HepG2 (cell line): ENCODE data around the gene IQCK. TPM values are rescaled to one million over a fixed set of nuclear protein-coding genes. Genes with fewer than 3 reads are reported as not detected.

ENCODE experiments used
- AGO2 ChIP-seq: fragments of 200-400 bp; formaldehyde crosslinking; optimal IDR thresholded peaks from 2 replicates; pipeline ENCODE3; 2017; ENCODE audit warnings: mild to moderate bottlenecking, low read depth, low read length, moderate library complexity
- BORCS8-MEF2B ChIP-seq: sonication (generic); formaldehyde crosslinking; IDR thresholded peaks from 2 replicates; pipeline ENCODE4 v1.8.0; 2022; ENCODE audit warnings: mild to moderate bottlenecking, missing genetic modification reagents
- ELF4 ChIP-seq: sonication (generic); formaldehyde crosslinking; IDR thresholded peaks from 2 replicates; pipeline ENCODE4 v1.5.0; 2020; ENCODE audit warnings: missing genetic modification reagents, mild to moderate bottlenecking, moderate library complexity, borderline replicate concordance
- HIVEP1 ChIP-seq: sonication (generic); formaldehyde crosslinking; IDR thresholded peaks from 2 replicates; pipeline ENCODE4 v1.4.0; 2020; ENCODE audit warnings: mild to moderate bottlenecking, missing genetic modification reagents
- HOXA3 ChIP-seq: sonication (generic); formaldehyde crosslinking; IDR thresholded peaks from 2 replicates; pipeline ENCODE4 v1.5.0; 2020; ENCODE audit warnings: missing genetic modification reagents
- MTA1 ChIP-seq: sonication (generic); formaldehyde crosslinking; IDR thresholded peaks from 2 replicates; pipeline ENCODE4 v1.4.0; 2020; ENCODE audit warnings: missing genetic modification reagents, mild to moderate bottlenecking, borderline replicate concordance
- NONO ChIP-seq, 2 experiments: fragments of 450-650 bp in 1 of 2; sonication (generic) in 1 of 2; formaldehyde crosslinking in 1 of 2; IDR thresholded peaks in 1 of 2; conservative IDR thresholded peaks in 1 of 2; 2 replicates each; pipeline versions ENCODE4 v1.6.1 to v1.8.0; 2017 to 2022; ENCODE audit warnings: mild to moderate bottlenecking in 1 of 2, missing genetic modification reagents in 1 of 2, moderate library complexity in 1 of 2
- NR2C2 ChIP-seq: sonication (generic); formaldehyde crosslinking; IDR thresholded peaks from 2 replicates; pipeline ENCODE4 v1.4.0; 2020; ENCODE audit warnings: missing genetic modification reagents, mild to moderate bottlenecking, moderate library complexity, borderline replicate concordance
- PAXIP1 ChIP-seq: sonication (generic); formaldehyde crosslinking; conservative IDR thresholded peaks from 2 replicates; pipeline ENCODE4 v1.4.0; 2020; ENCODE audit warnings: mild to moderate bottlenecking, missing genetic modification reagents, moderate library complexity
- SALL1 ChIP-seq: sonication (generic); formaldehyde crosslinking; IDR thresholded peaks from 2 replicates; pipeline ENCODE4 v1.8.0; 2022; ENCODE audit warnings: mild to moderate bottlenecking, missing genetic modification reagents
- SIN3B ChIP-seq: fragments of 150-350 bp; IDR thresholded peaks from 2 replicates; pipeline ENCODE4 v1.6.1; 2014; ENCODE audit warnings: low read length
- TBL1XR1 ChIP-seq: fragments of 150-350 bp; IDR thresholded peaks from 2 replicates; pipeline ENCODE4 v1.6.1; 2014; ENCODE audit warnings: borderline replicate concordance, low read length; ENCODE audit not compliant: partially characterized antibody
- ZBTB49 ChIP-seq: sonication (generic); formaldehyde crosslinking; IDR thresholded peaks from 2 replicates; pipeline ENCODE4 v1.4.0; 2020; ENCODE audit warnings: missing genetic modification reagents, borderline replicate concordance
- ZNF33B ChIP-seq: sonication (generic); formaldehyde crosslinking; IDR thresholded peaks from 2 replicates; pipeline ENCODE4 v1.5.1; 2020; ENCODE audit warnings: mild to moderate bottlenecking, missing genetic modification reagents
- ZNF362 ChIP-seq: sonication (generic); formaldehyde crosslinking; IDR thresholded peaks from 2 replicates; pipeline ENCODE4 v1.4.0; 2020; ENCODE audit warnings: missing genetic modification reagents, mild to moderate bottlenecking, borderline replicate concordance
- ZNF572 ChIP-seq: sonication (generic); formaldehyde crosslinking; IDR thresholded peaks from 2 replicates; pipeline ENCODE4 v1.5.1; 2020; ENCODE audit warnings: mild to moderate bottlenecking, missing genetic modification reagents
- ZNF678 ChIP-seq: sonication (generic); formaldehyde crosslinking; IDR thresholded peaks from 2 replicates; pipeline ENCODE4 v1.4.0; 2020; ENCODE audit warnings: mild to moderate bottlenecking, missing genetic modification reagents
- polyA plus RNA-seq, 8 experiments: library from polyadenylated mRNA; depleted of rRNA in 3 of 8; stranded (reverse) in 7 of 8; unstranded in 1 of 8; fragments of >200 nt; fragmentation: Illumina TruSeq in 4 of 8; extraction: Trizol in 4 of 8; gene quantifications; 2 replicates each; pipeline versions ENCODE4 v1.2.1 to v1.2.3, GENCODE V29; 2011 to 2016; ENCODE audit warnings: low read depth in 4 of 8, missing spikeins in 1 of 8, mixed read lengths in 1 of 8; ENCODE audit not compliant: insufficient read depth in 1 of 8
- total RNA-seq, 5 experiments: library from RNA; depleted of rRNA; stranded (reverse); fragments of >200 nt; fragmentation: Illumina TruSeq; extraction: Trizol; gene quantifications; 2 replicates each; pipeline ENCODE4 v1.2.3, GENCODE V29; 2016; ENCODE audit warnings: low read depth in 1 of 5
- TF ChIP-seq, protein P1 (sequence below): sonication (generic); formaldehyde crosslinking; IDR thresholded peaks from 2 replicates; pipeline ENCODE4 v1.4.0; 2020; ENCODE audit warnings: missing genetic modification reagents

IQCK gene
- total and polyA plus RNA-seq, 2 of the 13 experiments (the other 11 are each of a cell fraction or from before 2014, with no cell fraction given), result 5.1 to 7.3 TPM

DNA sequence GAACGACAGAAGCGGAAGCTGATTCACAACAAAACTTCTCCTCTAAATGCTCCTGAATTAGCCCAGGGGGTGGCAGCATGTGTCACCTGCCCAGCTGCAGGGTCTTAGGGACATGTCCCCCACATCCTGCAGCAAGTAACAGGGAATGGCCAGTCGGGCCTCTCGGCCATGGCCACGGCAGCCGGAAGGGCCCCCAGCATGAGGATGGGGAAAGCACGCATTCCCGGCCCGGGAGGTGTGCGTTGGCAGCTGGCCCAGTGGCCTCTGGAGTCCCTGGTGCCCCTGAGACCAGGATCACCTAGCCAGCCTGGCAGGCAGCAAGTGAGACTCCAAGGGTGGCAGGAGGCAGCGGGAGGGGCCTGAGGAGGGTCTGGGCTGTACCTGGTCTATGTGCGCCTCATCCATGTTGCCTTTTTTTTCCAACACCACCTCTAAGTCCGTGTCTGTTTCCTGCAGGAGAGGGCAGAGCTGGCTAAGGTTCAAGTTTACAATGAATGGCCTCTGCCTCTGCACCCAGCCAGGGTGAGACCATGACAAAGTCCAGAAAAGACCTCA lies 7.0 kb upstream of the IQCK start (continued):
- TF ChIP-seq PAXIP1 (CRISPR knock-in tag) (peak; percentile 51; the same call in 1 of the 2 replicates), SALL1 (CRISPR knock-in tag) (peak; percentile 14; the same call in 1 of the 2 replicates), TBL1XR1 (peak; percentile 19), NONO (IDR thresholded peaks at IDR 0.05) (no peak), NONO (CRISPR knock-in tag; conservative IDR thresholded peaks at IDR 0.05) (peak; percentile 59; the same call in 1 of the 2 replicates), HOXA3 (CRISPR knock-in tag) (peak; percentile 53), HIVEP1 (CRISPR knock-in tag) (0 out of 2 replicates have a peak, but pooled peaks have one; percentile 28), ZNF33B (CRISPR knock-in tag) (no peak), ZNF572 (peak; percentile 65; the same call in 1 of the 2 replicates), ZNF678 (0 out of 2 replicates have a peak, but pooled peaks have one; percentile 35), BORCS8-MEF2B (CRISPR knock-in tag) (0 out of 2 replicates have a peak, but pooled peaks have one; percentile 36), ZBTB49 (CRISPR knock-in tag) (0 out of 2 replicates have a peak, but pooled peaks have one; percentile 51), MTA1 (CRISPR knock-in tag) (peak; percentile 67; the same call in 1 of the 2 replicates), SIN3B (no peak), ZNF362 (peak; percentile 65; the same call in 1 of the 2 replicates), NR2C2 (peak; percentile 40; the same call in 1 of the 2 replicates), ELF4 (CRISPR knock-in tag) (no peak), AGO2 (peak; percentile 67)
- TF ChIP-seq, protein P1, sequence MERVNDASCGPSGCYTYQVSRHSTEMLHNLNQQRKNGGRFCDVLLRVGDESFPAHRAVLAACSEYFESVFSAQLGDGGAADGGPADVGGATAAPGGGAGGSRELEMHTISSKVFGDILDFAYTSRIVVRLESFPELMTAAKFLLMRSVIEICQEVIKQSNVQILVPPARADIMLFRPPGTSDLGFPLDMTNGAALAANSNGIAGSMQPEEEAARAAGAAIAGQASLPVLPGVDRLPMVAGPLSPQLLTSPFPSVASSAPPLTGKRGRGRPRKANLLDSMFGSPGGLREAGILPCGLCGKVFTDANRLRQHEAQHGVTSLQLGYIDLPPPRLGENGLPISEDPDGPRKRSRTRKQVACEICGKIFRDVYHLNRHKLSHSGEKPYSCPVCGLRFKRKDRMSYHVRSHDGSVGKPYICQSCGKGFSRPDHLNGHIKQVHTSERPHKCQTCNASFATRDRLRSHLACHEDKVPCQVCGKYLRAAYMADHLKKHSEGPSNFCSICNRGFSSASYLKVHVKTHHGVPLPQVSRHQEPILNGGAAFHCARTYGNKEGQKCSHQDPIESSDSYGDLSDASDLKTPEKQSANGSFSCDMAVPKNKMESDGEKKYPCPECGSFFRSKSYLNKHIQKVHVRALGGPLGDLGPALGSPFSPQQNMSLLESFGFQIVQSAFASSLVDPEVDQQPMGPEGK (CRISPR knock-in tag), result peak; percentile 49; the same call in 1 of the 2 replicates
